Measurements from ENCODE around the gene TMEM225B. TPM values are rescaled to one million over a fixed set of nuclear protein-coding genes. Genes with fewer than 3 reads are reported as not detected.
A peak's percentile ranks its signal among the peaks of the same experiment; 100 is the strongest.

The TMEM225B gene
- total and polyA plus RNA-seq, 2 experiments from 2014 or later, result 0.24 TPM; not detected in 1

DNA sequence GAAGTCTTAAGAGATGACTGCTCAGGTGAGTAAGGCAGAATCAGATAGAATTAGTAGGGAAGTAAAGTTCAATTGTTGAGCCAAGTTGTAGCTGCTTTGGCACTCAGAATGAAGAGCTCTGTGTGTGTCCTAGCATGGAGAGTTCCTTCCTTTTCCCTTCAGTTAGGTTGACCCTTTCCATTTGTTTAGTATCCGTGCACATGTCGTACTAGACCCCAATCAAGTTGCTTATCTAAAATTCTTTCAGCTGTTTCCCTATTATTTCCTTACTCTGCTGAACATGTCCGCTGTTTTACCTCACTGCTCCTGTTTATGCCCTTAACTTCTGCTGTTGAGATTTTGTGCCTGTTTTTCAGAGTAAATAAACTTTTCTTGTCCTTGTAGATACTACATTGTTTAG lies 26.3 kb upstream of the TMEM225B start:
- no peak overlapping the region for H3K27ac ChIP-seq
- H3K27me3 ChIP-seq (replicated peaks; ENCODE audit: insufficient read depth), result no peaks in the 10 kb centered on the region
- WGBS, 2 experiments (ENCODE audit: low coverage in 1 of 2, low lambda C conversion rate in 2 of 2, missing lambda C conversion rate in 2 of 2), result 94 to 96% methylated on average over 3 of the region's 3 CpGs
- no peaks in the 10 kb centered on the region for H3K9me2 ChIP-seq (ENCODE audit: insufficient read depth)
- DNase-seq, result no peak
- TF ChIP-seq EZH2phosphoT487 (IDR thresholded peaks at IDR 0.05; ENCODE audit: insufficient read depth, low read depth) (no peak), EZH2 (IDR thresholded peaks at IDR 0.05; ENCODE audit: insufficient read depth, poor library complexity, severe bottlenecking) (no peak)
- no peaks in the 10 kb centered on the region for H3K4me1 ChIP-seq (ENCODE audit: insufficient read depth)
- in situ Hi-C loops (cut with MboI), result no loop called here
- H3K9me3 ChIP-seq (ENCODE audit: low read depth), result no peaks in the 10 kb centered on the region
- no peak overlapping the region for H2AFZ ChIP-seq
- no peaks in the 10 kb centered on the region; the same call in none of the 2 replicates for H4K20me1 ChIP-seq (ENCODE audit: insufficient read depth)
- no peak overlapping the region for H3K4me2 ChIP-seq (ENCODE audit: unreplicated experiment)
- H3K9ac ChIP-seq, result no peak overlapping the region
- no peak overlapping the region for H3K4me3 ChIP-seq
- H3K79me2 ChIP-seq (ENCODE audit: insufficient read depth), result peaks cover 48% of the 10 kb centered on the region
- peaks cover 48% of the 10 kb centered on the region for H3F3A ChIP-seq (ENCODE audit: insufficient read depth)
- peaks cover 64% of the 10 kb centered on the region for H3K36me3 ChIP-seq (ENCODE audit: low read depth)

DNA sequence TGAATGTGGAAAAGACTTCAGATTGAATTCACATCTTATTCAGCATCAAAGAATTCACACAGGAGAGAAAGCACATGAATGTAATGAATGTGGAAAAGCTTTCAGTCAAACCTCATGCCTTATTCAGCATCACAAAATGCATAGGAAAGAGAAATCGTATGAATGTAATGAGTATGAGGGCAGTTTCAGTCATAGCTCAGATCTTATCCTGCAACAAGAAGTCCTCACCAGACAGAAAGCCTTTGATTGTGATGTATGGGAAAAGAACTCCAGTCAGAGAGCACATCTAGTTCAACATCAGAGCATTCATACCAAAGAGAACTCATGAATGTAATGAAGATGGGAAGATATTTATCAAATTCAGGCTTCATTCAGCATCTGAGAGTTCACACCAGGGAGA lies 24.8 kb upstream of the TMEM225B start:
- Histone ChIP-seq H4K20me1 (ENCODE audit: insufficient read depth) (no peaks in the 10 kb centered on the region; the same call in none of the 2 replicates), H3K9me3 (ENCODE audit: low read depth) (no peaks in the 10 kb centered on the region), H3K4me3 (no peak overlapping the region), H3K36me3 (ENCODE audit: low read depth) (peaks cover 64% of the 10 kb centered on the region), H3K27me3 (replicated peaks; ENCODE audit: insufficient read depth) (no peaks in the 10 kb centered on the region), H3K4me1 (ENCODE audit: insufficient read depth) (no peaks in the 10 kb centered on the region), H3F3A (ENCODE audit: insufficient read depth) (peaks cover 60% of the 10 kb centered on the region), H3K4me2 (ENCODE audit: unreplicated experiment) (no peak overlapping the region), H3K9ac (no peak overlapping the region), H2AFZ (no peak overlapping the region), H3K79me2 (ENCODE audit: insufficient read depth) (peaks cover 33% of the 10 kb centered on the region), H3K27ac (no peak overlapping the region), H3K9me2 (ENCODE audit: insufficient read depth) (no peaks in the 10 kb centered on the region)
- DNase-seq, result no peak
- in situ Hi-C loops (cut with MboI), result no loop called here
- no peak for TF ChIP-seq EZH2 (IDR thresholded peaks at IDR 0.05; ENCODE audit: insufficient read depth, poor library complexity, severe bottlenecking)
- no peak for TF ChIP-seq EZH2phosphoT487 (IDR thresholded peaks at IDR 0.05; ENCODE audit: insufficient read depth, low read depth)
- WGBS, 2 experiments (ENCODE audit: low coverage in 1 of 2, low lambda C conversion rate in 2 of 2, missing lambda C conversion rate in 2 of 2), result 93 to 100% methylated on average over 1 of the region's 1 CpG

DNA sequence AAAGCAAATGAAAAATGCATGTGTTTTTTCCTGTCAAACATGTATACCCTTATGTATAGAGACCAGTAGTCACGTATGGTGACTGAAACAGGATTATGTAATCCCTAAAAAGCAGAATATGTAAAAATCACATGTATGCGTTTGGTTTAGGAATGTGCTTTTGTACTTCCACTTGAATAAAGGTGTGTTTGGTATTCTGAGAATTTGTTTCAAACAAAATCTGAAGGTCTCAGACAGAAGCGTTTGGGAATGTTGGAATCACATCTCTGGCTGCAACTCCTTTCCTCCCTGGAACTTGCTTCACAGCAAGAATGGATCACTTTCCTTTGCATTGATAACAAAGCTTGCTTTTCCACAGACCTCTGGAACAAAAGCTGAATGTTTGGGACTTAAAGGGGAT lies 21.8 kb upstream of the TMEM225B start:
- Histone ChIP-seq H3K27me3 (replicated peaks; ENCODE audit: insufficient read depth) (no peaks in the 10 kb centered on the region), H3K4me3 (no peak overlapping the region), H3K9ac (no peak overlapping the region), H3K9me3 (ENCODE audit: low read depth) (no peaks in the 10 kb centered on the region), H3K79me2 (ENCODE audit: insufficient read depth) (0 out of 2 replicates have a peak, but pooled peaks cover 5% of the 10 kb centered on the region), H3K36me3 (ENCODE audit: low read depth) (peaks cover 35% of the 10 kb centered on the region), H4K20me1 (ENCODE audit: insufficient read depth) (no peaks in the 10 kb centered on the region; the same call in 1 of the 2 replicates), H3K4me2 (ENCODE audit: unreplicated experiment) (no peak overlapping the region), H3K9me2 (ENCODE audit: insufficient read depth) (no peaks in the 10 kb centered on the region), H3K4me1 (ENCODE audit: insufficient read depth) (no peaks in the 10 kb centered on the region), H3K27ac (no peak overlapping the region), H2AFZ (no peak overlapping the region), H3F3A (ENCODE audit: insufficient read depth) (peaks cover 73% of the 10 kb centered on the region)
- TF ChIP-seq EZH2 (IDR thresholded peaks at IDR 0.05; ENCODE audit: insufficient read depth, poor library complexity, severe bottlenecking), result no peak
- TF ChIP-seq EZH2phosphoT487 (IDR thresholded peaks at IDR 0.05; ENCODE audit: insufficient read depth, low read depth), result no peak
- in situ Hi-C loops (cut with MboI), result no loop called here
- WGBS, 2 experiments (ENCODE audit: low coverage in 1 of 2, low lambda C conversion rate in 2 of 2, missing lambda C conversion rate in 2 of 2), result 76% methylated on average over 3 of the region's 3 CpGs
- no peak for DNase-seq

DNA sequence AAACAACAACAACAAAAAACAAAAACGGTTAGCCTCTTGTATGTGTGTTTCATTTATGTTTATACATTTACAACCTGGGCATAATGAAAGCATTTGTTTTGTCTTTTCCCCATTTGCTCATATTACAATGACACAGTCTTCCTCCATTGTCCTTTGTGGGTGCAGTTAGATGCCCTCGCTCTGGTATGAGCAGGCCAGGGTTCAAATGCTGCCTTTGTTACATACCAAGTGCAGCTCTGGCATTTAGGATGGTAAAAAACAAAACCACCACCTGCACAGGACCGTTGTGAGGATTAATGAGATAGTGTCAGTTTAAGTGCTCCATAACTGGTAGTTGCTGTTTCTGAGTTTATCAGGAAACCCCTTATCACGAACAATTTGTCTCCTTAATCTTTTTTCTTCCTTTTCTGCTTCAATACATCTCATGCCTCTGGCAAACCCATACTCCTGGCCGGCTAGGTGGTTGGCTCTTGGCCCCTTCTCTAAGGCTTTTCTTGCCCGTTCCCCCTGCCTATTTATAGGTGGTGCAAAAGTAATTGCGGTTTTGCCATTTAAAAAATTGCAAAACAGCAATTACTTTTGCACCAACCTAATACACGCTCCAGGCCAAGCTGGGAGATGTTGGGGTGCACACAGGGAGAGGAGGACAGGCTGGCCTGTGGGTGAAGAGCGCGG lies 18.6 kb upstream of the TMEM225B start:
- H3K27ac ChIP-seq, result no peak overlapping the region
- H3F3A ChIP-seq (ENCODE audit: insufficient read depth), result peaks cover 48% of the 10 kb centered on the region
- in situ Hi-C loops (cut with MboI), result no loop called here
- peak overlapping the region; percentile 88 for H2AFZ ChIP-seq
- H4K20me1 ChIP-seq (ENCODE audit: insufficient read depth), result no peaks in the 10 kb centered on the region
- no peaks in the 10 kb centered on the region for H3K27me3 ChIP-seq (replicated peaks; ENCODE audit: insufficient read depth)
- H3K4me1 ChIP-seq (ENCODE audit: insufficient read depth), result no peaks in the 10 kb centered on the region
- peak overlapping the region; percentile 66 for H3K9ac ChIP-seq
- no peaks in the 10 kb centered on the region for H3K9me3 ChIP-seq (ENCODE audit: low read depth)
- no peaks in the 10 kb centered on the region for H3K9me2 ChIP-seq (ENCODE audit: insufficient read depth)
- DNase-seq, result no peak
- H3K36me3 ChIP-seq (ENCODE audit: low read depth), result peaks cover 6% of the 10 kb centered on the region; the same call in 1 of the 2 replicates
- H3K79me2 ChIP-seq (ENCODE audit: insufficient read depth), result no peaks in the 10 kb centered on the region
- WGBS, 2 experiments (ENCODE audit: low coverage in 1 of 2, low lambda C conversion rate in 2 of 2, missing lambda C conversion rate in 2 of 2), result 58 to 72% methylated on average over 10 of the region's 10 CpGs
- peak overlapping the region; percentile 92 for H3K4me2 ChIP-seq (ENCODE audit: unreplicated experiment)
- peak overlapping the region; percentile 77 for H3K4me3 ChIP-seq
- TF ChIP-seq EZH2 (IDR thresholded peaks at IDR 0.05; ENCODE audit: insufficient read depth, poor library complexity, severe bottlenecking) (no peak), EZH2phosphoT487 (IDR thresholded peaks at IDR 0.05; ENCODE audit: insufficient read depth, low read depth) (no peak)
